HepG2 (cell line): ENCODE results near the gene SLC25A5. TPM values are rescaled to one million over a fixed set of nuclear protein-coding genes. Genes with fewer than 3 reads are reported as not detected.

ENCODE experiments used
- ATRX ChIP-seq: sonication (generic); formaldehyde crosslinking; IDR thresholded peaks from 2 replicates; pipeline ENCODE4 v1.4.0; 2020; ENCODE audit warnings: missing genetic modification reagents, borderline replicate concordance
- EZH2 ChIP-seq: conservative IDR thresholded peaks from 2 replicates; pipeline ENCODE4 v1.6.1; 2012; ENCODE audit warnings: mild to moderate bottlenecking, low read depth, low read length, moderate library complexity
- IRX3 ChIP-seq: sonication (generic); formaldehyde crosslinking; IDR thresholded peaks from 2 replicates; pipeline ENCODE4 v1.8.1; 2023; ENCODE audit warnings: mild to moderate bottlenecking, low read depth, missing genetic modification reagents, borderline replicate concordance
- NR2C2 ChIP-seq: sonication (generic); formaldehyde crosslinking; IDR thresholded peaks from 2 replicates; pipeline ENCODE4 v1.4.0; 2020; ENCODE audit warnings: missing genetic modification reagents, mild to moderate bottlenecking, moderate library complexity, borderline replicate concordance
- ONECUT2 ChIP-seq: sonication (generic); formaldehyde crosslinking; IDR thresholded peaks from 2 replicates; pipeline ENCODE4 v1.4.0; 2020; ENCODE audit warnings: missing genetic modification reagents
- PHB2 ChIP-seq: fragments of 450-650 bp; IDR thresholded peaks from 2 replicates; pipeline ENCODE4 v1.6.1; 2018; ENCODE audit not compliant: partially characterized antibody
- SP5 ChIP-seq: IDR thresholded peaks from 2 replicates; pipeline ENCODE4 v1.6.1; 2016; ENCODE audit warnings: low read depth, borderline replicate concordance
- TBP ChIP-seq: sonication (generic); formaldehyde crosslinking; IDR thresholded peaks from 2 replicates; pipeline ENCODE4 v1.5.0; 2020; ENCODE audit warnings: missing genetic modification reagents
- TRIM24 ChIP-seq: sonication (generic); formaldehyde crosslinking; IDR thresholded peaks from 2 replicates; pipeline ENCODE4 v1.8.0; 2022; ENCODE audit warnings: mild to moderate bottlenecking, missing genetic modification reagents
- ZBTB1 ChIP-seq: sonication (generic); formaldehyde crosslinking; IDR thresholded peaks from 2 replicates; pipeline ENCODE4 v1.4.0; 2020; ENCODE audit warnings: missing genetic modification reagents, borderline replicate concordance
- ZBTB8A ChIP-seq: sonication (generic); formaldehyde crosslinking; IDR thresholded peaks from 2 replicates; pipeline ENCODE4 v1.4.0; 2020; ENCODE audit warnings: mild to moderate bottlenecking, low read depth, missing genetic modification reagents, borderline replicate concordance
- ZC3H13 ChIP-seq: sonication (generic); formaldehyde crosslinking; IDR thresholded peaks from 2 replicates; pipeline ENCODE4 v1.8.1; 2023; ENCODE audit warnings: mild to moderate bottlenecking, missing genetic modification reagents, moderate library complexity
- ZNF326 ChIP-seq: sonication (generic); formaldehyde crosslinking; IDR thresholded peaks from 2 replicates; pipeline ENCODE4 v1.4.0; 2020; ENCODE audit warnings: missing genetic modification reagents, borderline replicate concordance
- ZNF382 ChIP-seq: sonication (generic); formaldehyde crosslinking; IDR thresholded peaks from 2 replicates; pipeline ENCODE4 v1.5.0; 2020; ENCODE audit warnings: missing genetic modification reagents, mild to moderate bottlenecking, borderline replicate concordance
- polyA plus RNA-seq, 8 experiments: library from polyadenylated mRNA; depleted of rRNA in 3 of 8; stranded (reverse) in 7 of 8; unstranded in 1 of 8; fragments of >200 nt; fragmentation: Illumina TruSeq in 4 of 8; extraction: Trizol in 4 of 8; gene quantifications; 2 replicates each; pipeline versions ENCODE4 v1.2.1 to v1.2.3, GENCODE V29; 2011 to 2016; ENCODE audit warnings: low read depth in 4 of 8, missing spikeins in 1 of 8, mixed read lengths in 1 of 8; ENCODE audit not compliant: insufficient read depth in 1 of 8
- total RNA-seq, 5 experiments: library from RNA; depleted of rRNA; stranded (reverse); fragments of >200 nt; fragmentation: Illumina TruSeq; extraction: Trizol; gene quantifications; 2 replicates each; pipeline ENCODE4 v1.2.3, GENCODE V29; 2016; ENCODE audit warnings: low read depth in 1 of 5
- TF ChIP-seq, protein P1 (sequence below): IDR thresholded peaks from 2 replicates; pipeline ENCODE4 v1.6.1; 2016; ENCODE audit warnings: control low read depth
- TF ChIP-seq, protein P2 (sequence below): sonication (generic); formaldehyde crosslinking; IDR thresholded peaks from 2 replicates; pipeline ENCODE4 v1.4.0; 2020; ENCODE audit warnings: missing genetic modification reagents
- TF ChIP-seq, protein P3 (sequence below): sonication (generic); formaldehyde crosslinking; IDR thresholded peaks from 2 replicates; pipeline ENCODE4 v1.5.1; 2020; ENCODE audit warnings: mild to moderate bottlenecking, missing genetic modification reagents, moderate library complexity
- TF ChIP-seq, protein P4 (sequence below): sonication (generic); formaldehyde crosslinking; IDR thresholded peaks from 2 replicates; pipeline ENCODE4 v1.5.0; 2020; ENCODE audit warnings: mild to moderate bottlenecking, missing genetic modification reagents
- TF ChIP-seq, protein P5 (sequence below): sonication (generic); formaldehyde crosslinking; IDR thresholded peaks from 2 replicates; pipeline ENCODE4 v1.4.0; 2020; ENCODE audit warnings: mild to moderate bottlenecking, missing genetic modification reagents

SLC25A5 gene
- total and polyA plus RNA-seq, 2 of the 13 experiments (the other 11 are each of a cell fraction or from before 2014, with no cell fraction given) = 300 to 402 TPM

DNA sequence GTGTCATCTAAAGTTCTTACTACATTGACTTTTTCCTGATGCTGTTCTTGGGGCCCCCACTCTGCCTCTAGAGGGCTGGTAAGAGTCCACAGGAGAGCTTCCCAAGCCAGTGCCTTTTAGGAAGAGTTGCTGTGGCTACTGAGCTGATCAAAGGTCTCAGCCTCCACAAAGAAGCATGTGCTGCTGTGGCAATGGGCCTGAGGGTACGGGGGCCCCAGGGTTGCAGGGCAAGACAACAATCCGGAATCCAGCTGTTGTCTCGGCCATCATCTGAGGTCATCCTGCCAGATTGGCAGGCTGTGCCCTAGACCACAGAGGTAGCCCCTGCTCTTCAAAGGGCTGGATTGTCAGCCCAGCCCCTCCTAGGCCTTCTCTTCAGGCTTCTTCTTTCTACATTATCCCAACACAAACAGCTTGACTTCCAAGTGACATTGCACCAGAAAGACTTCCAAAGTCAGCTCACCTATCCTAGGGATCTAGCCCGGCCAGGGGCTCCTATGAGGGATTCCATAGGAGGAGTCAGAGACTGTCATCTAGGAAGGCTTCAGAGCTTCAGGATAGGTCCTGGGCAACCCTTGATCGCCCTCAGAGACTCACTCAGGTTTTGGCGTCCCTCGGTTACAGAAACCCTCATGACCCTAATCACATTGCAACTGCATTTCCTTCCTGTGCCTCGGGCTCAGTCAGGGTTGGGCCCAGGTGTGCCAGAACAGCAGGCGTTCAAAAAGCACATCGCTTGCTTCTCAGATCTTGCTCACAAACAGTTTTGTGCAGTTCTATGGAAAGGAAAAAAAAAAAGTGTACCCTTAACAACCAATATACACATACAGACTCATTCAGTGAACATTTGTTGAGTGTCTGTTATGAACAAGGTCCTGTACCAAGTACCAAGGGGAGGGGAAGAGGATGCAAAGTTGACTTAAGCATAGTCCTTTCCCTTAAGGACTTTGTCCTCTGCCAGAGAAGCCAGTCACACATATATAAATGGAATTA is 27.8 kb downstream of the SLC25A5 start (continued):
- TF ChIP-seq, protein P1, sequence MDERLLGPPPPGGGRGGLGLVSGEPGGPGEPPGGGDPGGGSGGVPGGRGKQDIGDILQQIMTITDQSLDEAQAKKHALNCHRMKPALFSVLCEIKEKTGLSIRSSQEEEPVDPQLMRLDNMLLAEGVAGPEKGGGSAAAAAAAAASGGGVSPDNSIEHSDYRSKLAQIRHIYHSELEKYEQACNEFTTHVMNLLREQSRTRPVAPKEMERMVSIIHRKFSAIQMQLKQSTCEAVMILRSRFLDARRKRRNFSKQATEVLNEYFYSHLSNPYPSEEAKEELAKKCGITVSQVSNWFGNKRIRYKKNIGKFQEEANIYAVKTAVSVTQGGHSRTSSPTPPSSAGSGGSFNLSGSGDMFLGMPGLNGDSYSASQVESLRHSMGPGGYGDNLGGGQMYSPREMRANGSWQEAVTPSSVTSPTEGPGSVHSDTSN (CRISPR knock-in tag) = no peak
- TF ChIP-seq ZC3H13 (no peak), ZBTB1 (no peak), ONECUT2 (CRISPR knock-in tag) (no peak), ZNF326 (CRISPR knock-in tag) (no peak), EZH2 (no peak), IRX3 (CRISPR knock-in tag) (no peak), NR2C2 (CRISPR knock-in tag) (no peak), PHB2 (no peak), ZNF382 (no peak), TRIM24 (no peak), TBP (CRISPR knock-in tag) (no peak), ZBTB8A (CRISPR knock-in tag) (no peak), SP5 (CRISPR knock-in tag) (no peak), ATRX (CRISPR knock-in tag) (no peak)
- TF ChIP-seq, protein P2, sequence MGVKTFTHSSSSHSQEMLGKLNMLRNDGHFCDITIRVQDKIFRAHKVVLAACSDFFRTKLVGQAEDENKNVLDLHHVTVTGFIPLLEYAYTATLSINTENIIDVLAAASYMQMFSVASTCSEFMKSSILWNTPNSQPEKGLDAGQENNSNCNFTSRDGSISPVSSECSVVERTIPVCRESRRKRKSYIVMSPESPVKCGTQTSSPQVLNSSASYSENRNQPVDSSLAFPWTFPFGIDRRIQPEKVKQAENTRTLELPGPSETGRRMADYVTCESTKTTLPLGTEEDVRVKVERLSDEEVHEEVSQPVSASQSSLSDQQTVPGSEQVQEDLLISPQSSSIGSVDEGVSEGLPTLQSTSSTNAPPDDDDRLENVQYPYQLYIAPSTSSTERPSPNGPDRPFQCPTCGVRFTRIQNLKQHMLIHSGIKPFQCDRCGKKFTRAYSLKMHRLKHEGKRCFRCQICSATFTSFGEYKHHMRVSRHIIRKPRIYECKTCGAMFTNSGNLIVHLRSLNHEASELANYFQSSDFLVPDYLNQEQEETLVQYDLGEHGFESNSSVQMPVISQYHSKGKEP (CRISPR knock-in tag) = no peak
- TF ChIP-seq, protein P3, sequence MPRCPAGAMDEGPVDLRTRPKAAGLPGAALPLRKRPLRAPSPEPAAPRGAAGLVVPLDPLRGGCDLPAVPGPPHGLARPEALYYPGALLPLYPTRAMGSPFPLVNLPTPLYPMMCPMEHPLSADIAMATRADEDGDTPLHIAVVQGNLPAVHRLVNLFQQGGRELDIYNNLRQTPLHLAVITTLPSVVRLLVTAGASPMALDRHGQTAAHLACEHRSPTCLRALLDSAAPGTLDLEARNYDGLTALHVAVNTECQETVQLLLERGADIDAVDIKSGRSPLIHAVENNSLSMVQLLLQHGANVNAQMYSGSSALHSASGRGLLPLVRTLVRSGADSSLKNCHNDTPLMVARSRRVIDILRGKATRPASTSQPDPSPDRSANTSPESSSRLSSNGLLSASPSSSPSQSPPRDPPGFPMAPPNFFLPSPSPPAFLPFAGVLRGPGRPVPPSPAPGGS (CRISPR knock-in tag) = no peak
- TF ChIP-seq, protein P4, sequence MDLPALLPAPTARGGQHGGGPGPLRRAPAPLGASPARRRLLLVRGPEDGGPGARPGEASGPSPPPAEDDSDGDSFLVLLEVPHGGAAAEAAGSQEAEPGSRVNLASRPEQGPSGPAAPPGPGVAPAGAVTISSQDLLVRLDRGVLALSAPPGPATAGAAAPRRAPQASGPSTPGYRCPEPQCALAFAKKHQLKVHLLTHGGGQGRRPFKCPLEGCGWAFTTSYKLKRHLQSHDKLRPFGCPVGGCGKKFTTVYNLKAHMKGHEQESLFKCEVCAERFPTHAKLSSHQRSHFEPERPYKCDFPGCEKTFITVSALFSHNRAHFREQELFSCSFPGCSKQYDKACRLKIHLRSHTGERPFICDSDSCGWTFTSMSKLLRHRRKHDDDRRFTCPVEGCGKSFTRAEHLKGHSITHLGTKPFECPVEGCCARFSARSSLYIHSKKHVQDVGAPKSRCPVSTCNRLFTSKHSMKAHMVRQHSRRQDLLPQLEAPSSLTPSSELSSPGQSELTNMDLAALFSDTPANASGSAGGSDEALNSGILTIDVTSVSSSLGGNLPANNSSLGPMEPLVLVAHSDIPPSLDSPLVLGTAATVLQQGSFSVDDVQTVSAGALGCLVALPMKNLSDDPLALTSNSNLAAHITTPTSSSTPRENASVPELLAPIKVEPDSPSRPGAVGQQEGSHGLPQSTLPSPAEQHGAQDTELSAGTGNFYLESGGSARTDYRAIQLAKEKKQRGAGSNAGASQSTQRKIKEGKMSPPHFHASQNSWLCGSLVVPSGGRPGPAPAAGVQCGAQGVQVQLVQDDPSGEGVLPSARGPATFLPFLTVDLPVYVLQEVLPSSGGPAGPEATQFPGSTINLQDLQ (CRISPR knock-in tag) = no peak
- TF ChIP-seq, protein P5, sequence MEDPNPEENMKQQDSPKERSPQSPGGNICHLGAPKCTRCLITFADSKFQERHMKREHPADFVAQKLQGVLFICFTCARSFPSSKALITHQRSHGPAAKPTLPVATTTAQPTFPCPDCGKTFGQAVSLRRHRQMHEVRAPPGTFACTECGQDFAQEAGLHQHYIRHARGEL (CRISPR knock-in tag) = no peak
